HEK293 (cell line): ENCODE data around the gene PRR16.

ENCODE experiments used
- CTCF ChIA-PET: fragments of 350-600 bp; formaldehyde crosslinking; extraction: SDS; loops from one replicate; lab custom pipeline; 2021; ENCODE audit warnings: antibody characterized with exemption; lab: Yijun Ruan, JAX
- POLR2A ChIA-PET: fragments of 300-600 bp; formaldehyde crosslinking; extraction: SDS; loops from one replicate; lab custom pipeline; 2020; ENCODE audit warnings: antibody characterized with exemption, inconsistent platforms; lab: Yijun Ruan, JAX
- H3K27ac ChIP-seq: fragments of 200-500 bp; sonication (Bioruptor generic); 2 replicates; pipeline ENCODE4 v1.5.1; 2014; ENCODE audit warnings: low read depth, low read length, control low read depth, inconsistent platforms; ENCODE audit errors: extremely low read depth
- H3K36me3 ChIP-seq, 2 experiments: fragments of 200-500 bp in 1 of 2; sonication (Bioruptor generic) in 1 of 2; 1 replicate in 1 of 2; 2 replicates in 1 of 2; pipeline ENCODE4 v1.5.1; 2014 to 2017; ENCODE audit warnings: inconsistent platforms in 2 of 2, low read length in 2 of 2; ENCODE audit not compliant: control insufficient read depth in 2 of 2, insufficient read depth in 1 of 2
- H3K4me1 ChIP-seq: fragments of 200-500 bp; sonication (Bioruptor generic); 2 replicates; pipeline ENCODE4 v1.5.1; 2014; ENCODE audit warnings: mild to moderate bottlenecking, low read length, inconsistent platforms; ENCODE audit not compliant: control insufficient read depth, insufficient read depth
- H3K4me3 ChIP-seq: 2 replicates; pipeline ENCODE4 v1.5.1; 2011; ENCODE audit warnings: low read depth, mild to moderate bottlenecking, control low read depth, low read length, moderate library complexity
- H3K9me3 ChIP-seq: fragments of 200-500 bp; sonication (Bioruptor generic); 2 replicates; pipeline ENCODE4 v1.5.1; 2014; ENCODE audit warnings: low read depth, low read length, inconsistent platforms; ENCODE audit not compliant: control insufficient read depth, insufficient read depth
- HOXA7 ChIP-seq: sonication (generic); formaldehyde crosslinking; IDR thresholded peaks from 2 replicates; pipeline ENCODE4 v1.8.1; 2022; ENCODE audit warnings: missing genetic modification reagents, borderline replicate concordance
- INSM2 ChIP-seq: fragments of 450-650 bp; formaldehyde crosslinking; IDR thresholded peaks from 2 replicates; pipeline ENCODE4 v1.5.1; 2016; ENCODE audit warnings: missing biosample characterization, missing genetic modification characterization
- KLF8 ChIP-seq: fragments of 450-650 bp; formaldehyde crosslinking; IDR thresholded peaks from 2 replicates; pipeline ENCODE4 v1.5.1; 2016; ENCODE audit warnings: missing biosample characterization, missing genetic modification characterization
- MYNN ChIP-seq: fragments of 450-650 bp; formaldehyde crosslinking; IDR thresholded peaks from 2 replicates; pipeline ENCODE4 v1.5.1; 2016; ENCODE audit warnings: missing biosample characterization, missing genetic modification characterization, borderline replicate concordance
- ZBTB7A ChIP-seq: fragments of 450-650 bp; formaldehyde crosslinking; IDR thresholded peaks from 2 replicates; pipeline ENCODE4 v1.5.1; 2016; ENCODE audit warnings: low read depth, missing biosample characterization, missing genetic modification characterization
- ZNF114 ChIP-seq: fragments of 450-650 bp; formaldehyde crosslinking; IDR thresholded peaks from 2 replicates; pipeline ENCODE4 v1.5.0; 2017; ENCODE audit warnings: missing biosample characterization, missing genetic modification characterization
- ZNF138 ChIP-seq: fragments of 450-650 bp; formaldehyde crosslinking; IDR thresholded peaks from 2 replicates; pipeline ENCODE4 v1.5.1; 2016; ENCODE audit warnings: missing biosample characterization, missing genetic modification characterization, borderline replicate concordance
- ZNF174 ChIP-seq: fragments of 450-650 bp; formaldehyde crosslinking; IDR thresholded peaks from 2 replicates; pipeline ENCODE4 v1.5.0; 2017; ENCODE audit warnings: missing biosample characterization, mild to moderate bottlenecking, missing genetic modification characterization
- ZNF214 ChIP-seq: fragments of 450-650 bp; formaldehyde crosslinking; IDR thresholded peaks from 2 replicates; pipeline ENCODE4 v1.5.1; 2017; ENCODE audit warnings: missing biosample characterization, mild to moderate bottlenecking, missing genetic modification characterization, borderline replicate concordance
- ZNF239 ChIP-seq: fragments of 450-650 bp; formaldehyde crosslinking; IDR thresholded peaks from 2 replicates; pipeline ENCODE4 v1.5.1; 2016; ENCODE audit warnings: missing biosample characterization, missing genetic modification characterization
- ZNF366 ChIP-seq: fragments of 450-650 bp; formaldehyde crosslinking; conservative IDR thresholded peaks from 2 replicates; pipeline ENCODE4 v1.5.1; 2016; ENCODE audit warnings: missing biosample characterization, missing genetic modification characterization
- ZNF48 ChIP-seq: fragments of 450-650 bp; formaldehyde crosslinking; IDR thresholded peaks from 2 replicates; pipeline ENCODE4 v1.5.1; 2016; ENCODE audit warnings: missing biosample characterization, missing genetic modification characterization
- ZNF560 ChIP-seq: fragments of 450-650 bp; formaldehyde crosslinking; IDR thresholded peaks from 2 replicates; pipeline ENCODE4 v1.5.1; 2017; ENCODE audit warnings: missing biosample characterization, missing genetic modification characterization, borderline replicate concordance
- ZNF561 ChIP-seq: fragments of 450-650 bp; IDR thresholded peaks from 2 replicates; pipeline ENCODE4 v1.5.1; 2018; ENCODE audit warnings: missing biosample characterization, missing genetic modification characterization, borderline replicate concordance
- ZNF571 ChIP-seq: fragments of 450-650 bp; formaldehyde crosslinking; IDR thresholded peaks from 2 replicates; pipeline ENCODE4 v1.5.0; 2017; ENCODE audit warnings: missing biosample characterization, missing genetic modification characterization
- ZNF585B ChIP-seq: fragments of 450-650 bp; formaldehyde crosslinking; IDR thresholded peaks from 2 replicates; pipeline ENCODE4 v1.5.1; 2016; ENCODE audit warnings: missing biosample characterization, missing genetic modification characterization
- ZNF624 ChIP-seq: fragments of 450-650 bp; formaldehyde crosslinking; IDR thresholded peaks from 2 replicates; pipeline ENCODE4 v1.5.1; 2017; ENCODE audit warnings: missing biosample characterization, missing genetic modification characterization
- ZNF626 ChIP-seq: fragments of 450-650 bp; sonication (Bioruptor Pico); formaldehyde crosslinking; IDR thresholded peaks from 2 replicates; pipeline ENCODE4 v1.5.1; 2018; ENCODE audit warnings: missing biosample characterization, missing genetic modification characterization, inconsistent platforms
- ZNF670 ChIP-seq: fragments of 450-650 bp; formaldehyde crosslinking; IDR thresholded peaks from 2 replicates; pipeline ENCODE4 v1.5.1; 2016; ENCODE audit warnings: missing biosample characterization, missing genetic modification characterization, low read depth
- ZNF777 ChIP-seq: fragments of 450-650 bp; formaldehyde crosslinking; IDR thresholded peaks from 2 replicates; pipeline ENCODE4 v1.5.1; 2017; ENCODE audit warnings: missing biosample characterization, missing genetic modification characterization, borderline replicate concordance
- ZSCAN18 ChIP-seq: fragments of 450-650 bp; formaldehyde crosslinking; IDR thresholded peaks from 2 replicates; pipeline ENCODE4 v1.5.1; 2016; ENCODE audit warnings: missing biosample characterization, missing genetic modification characterization
- TF ChIP-seq, protein P1 (sequence below): fragments of 450-650 bp; formaldehyde crosslinking; IDR thresholded peaks from 2 replicates; pipeline ENCODE4 v1.5.1; 2016; ENCODE audit warnings: missing biosample characterization, missing genetic modification characterization
- TF ChIP-seq, protein P2 (sequence below): fragments of 450-650 bp; formaldehyde crosslinking; IDR thresholded peaks from 2 replicates; pipeline ENCODE4 v1.5.1; 2016; ENCODE audit warnings: missing biosample characterization, missing genetic modification characterization

Gene PRR16

DNA sequence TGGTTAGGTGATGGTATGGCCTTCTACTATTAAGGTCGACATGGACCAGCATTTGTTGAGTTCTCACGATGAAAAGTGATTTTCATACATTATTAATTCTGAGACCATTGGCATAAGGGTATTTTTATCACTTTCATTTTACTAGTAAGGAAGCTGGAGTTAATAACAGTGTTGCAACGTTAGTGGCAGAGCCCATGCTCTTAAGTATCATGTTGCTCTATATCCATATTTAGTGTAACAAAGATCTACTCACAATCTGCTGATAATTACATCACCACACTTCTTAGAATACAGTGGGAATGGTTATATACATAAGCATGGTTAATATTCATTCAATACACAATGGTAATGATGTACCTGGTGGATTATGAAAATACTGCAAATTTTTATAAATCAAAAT, 81.9 kb downstream of the PRR16 start:
- H3K4me1 ChIP-seq, result no peaks in the 10 kb centered on the region
- TF ChIP-seq ZBTB7A (tag by site-specific recombination), result no peak
- no peak for TF ChIP-seq ZNF560 (tag by site-specific recombination)
- TF ChIP-seq ZNF48, result no peak
- ChIA-PET CTCF (no interaction called here), POLR2A (no interaction called here)
- H3K9me3 ChIP-seq, result no peaks in the 10 kb centered on the region
- H3K4me3 ChIP-seq, result no peak overlapping the region
- H3K36me3 ChIP-seq, result no peaks in the 10 kb centered on the region
- H3K27ac ChIP-seq, result no peak overlapping the region

- H3K4me1 ChIP-seq, result no peaks in the 10 kb centered on the region
- POLR2A ChIA-PET, result no interaction called here
- H3K4me3 ChIP-seq, result no peak overlapping the region
- H3K36me3 ChIP-seq, result no peaks in the 10 kb centered on the region
- CTCF ChIA-PET, result no interaction called here
- H3K27ac ChIP-seq, result no peak overlapping the region
- TF ChIP-seq ZNF777 (tag by site-specific recombination), result no peak
- TF ChIP-seq ZNF626 (tag by site-specific recombination), result no peak
- TF ChIP-seq, protein P1, sequence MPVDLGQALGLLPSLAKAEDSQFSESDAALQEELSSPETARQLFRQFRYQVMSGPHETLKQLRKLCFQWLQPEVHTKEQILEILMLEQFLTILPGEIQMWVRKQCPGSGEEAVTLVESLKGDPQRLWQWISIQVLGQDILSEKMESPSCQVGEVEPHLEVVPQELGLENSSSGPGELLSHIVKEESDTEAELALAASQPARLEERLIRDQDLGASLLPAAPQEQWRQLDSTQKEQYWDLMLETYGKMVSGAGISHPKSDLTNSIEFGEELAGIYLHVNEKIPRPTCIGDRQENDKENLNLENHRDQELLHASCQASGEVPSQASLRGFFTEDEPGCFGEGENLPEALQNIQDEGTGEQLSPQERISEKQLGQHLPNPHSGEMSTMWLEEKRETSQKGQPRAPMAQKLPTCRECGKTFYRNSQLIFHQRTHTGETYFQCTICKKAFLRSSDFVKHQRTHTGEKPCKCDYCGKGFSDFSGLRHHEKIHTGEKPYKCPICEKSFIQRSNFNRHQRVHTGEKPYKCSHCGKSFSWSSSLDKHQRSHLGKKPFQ (tag by site-specific recombination), result no peak
- TF ChIP-seq ZNF174 (tag by site-specific recombination), result no peak
- no peak for TF ChIP-seq ZNF585B (tag by site-specific recombination)
- no peak for TF ChIP-seq HOXA7
- no peak for TF ChIP-seq ZNF214 (tag by site-specific recombination)
- TF ChIP-seq ZNF624 (tag by site-specific recombination), result no peak
- TF ChIP-seq ZNF366 (tag by site-specific recombination), result no peak
- TF ChIP-seq MYNN (tag by site-specific recombination), result no peak
- TF ChIP-seq ZNF561 (tag by site-specific recombination), result no peak
- no peak for TF ChIP-seq KLF8 (tag by site-specific recombination)
- TF ChIP-seq, protein P2, sequence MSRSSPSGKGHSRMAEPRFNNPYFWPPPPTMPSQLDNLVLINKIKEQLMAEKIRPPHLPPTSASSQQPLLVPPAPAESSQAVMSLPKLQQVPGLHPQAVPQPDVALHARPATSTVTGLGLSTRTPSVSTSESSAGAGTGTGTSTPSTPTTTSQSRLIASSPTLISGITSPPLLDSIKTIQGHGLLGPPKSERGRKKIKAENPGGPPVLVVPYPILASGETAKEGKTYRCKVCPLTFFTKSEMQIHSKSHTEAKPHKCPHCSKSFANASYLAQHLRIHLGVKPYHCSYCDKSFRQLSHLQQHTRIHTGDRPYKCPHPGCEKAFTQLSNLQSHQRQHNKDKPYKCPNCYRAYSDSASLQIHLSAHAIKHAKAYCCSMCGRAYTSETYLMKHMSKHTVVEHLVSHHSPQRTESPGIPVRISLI, result no peak
- no peak for TF ChIP-seq ZSCAN18 (tag by site-specific recombination)
- TF ChIP-seq INSM2 (tag by site-specific recombination), result no peak
- no peak for TF ChIP-seq ZNF571 (tag by site-specific recombination)
- no peak for TF ChIP-seq ZNF138 (tag by site-specific recombination)
- TF ChIP-seq ZNF114, result no peak
- no peak for TF ChIP-seq ZNF670 (tag by site-specific recombination)
- TF ChIP-seq ZNF239 (tag by site-specific recombination), result no peak
- no peaks in the 10 kb centered on the region for H3K9me3 ChIP-seq
These were observed 82.8 kb downstream of the PRR16 start for GRCh38 chr5:120546922-120547321.
